Ecto neural progenitor cell (in vitro differentiated cells): Measurements from ENCODE around the gene DCBLD1.

Experiments
- DNase-seq: peaks from one replicate; pipeline ENCODE4 v3.0.0-alpha.2; 2018; ENCODE audit warnings: low spot score

The DCBLD1 gene

DNA sequence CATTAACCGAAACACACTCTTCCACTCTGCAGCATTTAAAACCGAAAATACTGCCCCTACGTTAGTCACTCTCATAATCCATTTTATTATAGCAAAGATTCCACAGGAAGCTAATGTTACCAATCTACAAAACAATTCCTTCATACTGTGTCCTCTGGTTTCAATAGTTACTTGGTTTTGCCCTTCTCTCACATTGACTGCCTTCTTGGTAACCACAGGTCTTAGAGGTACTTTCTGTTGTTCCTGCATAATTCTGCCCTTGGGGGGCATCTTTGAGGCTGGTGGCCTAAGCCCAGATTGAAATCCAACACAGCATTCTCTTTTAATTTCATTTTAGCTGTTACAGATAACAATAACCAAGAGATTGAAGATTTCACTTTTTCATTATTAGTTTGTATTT is 9.8 kb upstream of the DCBLD1 start:
- DNase-seq = no peak

DNA sequence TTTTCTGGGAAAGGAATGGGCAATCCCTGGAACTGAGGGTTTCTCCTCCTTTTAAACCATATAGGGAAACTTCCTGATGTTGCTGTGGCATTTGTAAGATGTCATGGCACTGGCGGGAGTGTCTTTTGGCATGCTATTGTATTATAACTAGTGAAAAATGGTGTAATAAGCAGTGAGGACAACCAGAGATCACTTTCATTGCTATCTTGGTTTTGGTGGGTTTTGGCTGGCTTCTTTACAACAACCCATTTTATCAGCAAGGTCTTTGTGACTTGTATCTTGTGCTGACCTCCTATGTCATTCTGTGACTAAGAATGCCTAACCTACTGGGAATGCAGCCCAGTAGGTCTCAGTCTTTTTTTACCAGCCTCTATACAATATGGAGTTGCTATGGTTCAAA is 9.1 kb upstream of the DCBLD1 start:
- no peak for DNase-seq

- peak; percentile 47 for DNase-seq
Measured at GRCh38 chr6:117477988-117478852, 4.3 kb upstream of the DCBLD1 start.

- no peak for DNase-seq
Measured at GRCh38 chr6:117478853-117479231, 3.6 kb upstream of the DCBLD1 start.

DNA sequence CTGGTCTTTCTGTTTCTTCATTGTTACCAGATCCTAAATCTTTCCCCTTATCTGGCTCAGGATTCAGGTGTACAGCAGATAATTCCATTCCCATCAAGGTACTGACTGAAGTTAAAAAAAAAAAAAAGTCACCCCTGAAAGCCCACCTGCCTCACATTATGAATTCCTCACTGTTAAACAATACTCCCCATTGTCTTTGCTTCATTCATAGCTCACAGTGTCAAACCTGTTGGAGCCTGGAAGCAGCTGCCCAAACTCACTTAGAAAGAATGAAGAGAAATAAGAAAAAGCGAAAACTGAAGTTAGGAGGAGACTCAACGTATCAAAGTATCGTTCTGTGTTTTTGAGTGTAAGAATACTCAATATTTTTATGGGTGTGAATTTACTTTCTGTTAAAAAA is 1.8 kb upstream of the DCBLD1 start:
- no peak for DNase-seq

- DNase-seq = no peak
Measured at GRCh38 chr6:117481278-117481925, 1.1 kb upstream of the DCBLD1 start.

DNA sequence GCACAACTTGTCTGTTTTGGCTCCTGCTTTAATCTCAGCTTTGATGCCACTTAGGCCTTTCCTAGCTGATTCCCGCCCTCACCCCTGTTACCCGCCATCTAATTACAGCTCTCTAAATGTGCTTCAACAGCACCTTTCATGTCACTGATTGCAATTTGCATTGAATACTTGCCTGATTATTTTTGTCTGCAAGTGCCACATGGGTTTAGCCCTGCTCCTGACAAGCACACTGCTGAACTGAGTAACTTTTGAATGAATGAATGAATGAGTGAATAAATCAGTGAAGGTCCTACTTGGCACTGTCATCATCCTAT is 591 bp upstream of the DCBLD1 start:
- no peak for DNase-seq

DNA sequence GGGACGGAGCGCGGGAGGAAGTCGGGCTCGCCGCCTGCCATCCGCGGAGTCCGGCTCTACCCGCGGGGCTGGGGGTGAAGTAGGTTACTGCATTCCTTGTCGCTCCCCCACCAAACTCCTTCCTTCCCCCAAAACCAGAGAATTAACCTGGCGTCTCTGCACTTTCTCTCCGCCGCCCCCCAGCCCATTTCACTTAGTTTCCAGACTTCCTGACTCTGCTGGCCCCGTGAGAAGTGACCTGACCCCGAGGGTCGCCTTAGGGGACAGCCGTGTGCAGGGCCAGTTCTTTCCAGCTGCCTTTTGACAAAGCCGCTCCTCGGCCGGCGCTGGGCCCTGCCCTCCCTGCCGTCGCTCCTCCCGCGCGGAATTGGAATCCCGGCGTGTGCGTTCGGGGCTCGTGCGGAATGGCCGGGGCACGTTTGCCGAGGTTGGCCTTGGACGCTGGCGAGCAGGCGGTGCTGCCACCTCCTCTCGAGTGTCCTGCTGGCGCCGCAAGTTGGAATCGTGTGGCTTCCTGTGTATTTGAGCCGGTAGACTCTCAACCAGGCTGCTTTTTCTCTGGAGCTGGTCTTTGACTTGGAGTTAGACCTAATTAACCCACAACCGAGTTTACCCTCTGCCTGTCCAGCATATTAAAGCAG is 650 bp downstream of the DCBLD1 start:
- peak; percentile 85 for DNase-seq

- no peak for DNase-seq
Measured at GRCh38 chr6:117483645-117484016, 1.2 kb downstream of the DCBLD1 start.

DNA sequence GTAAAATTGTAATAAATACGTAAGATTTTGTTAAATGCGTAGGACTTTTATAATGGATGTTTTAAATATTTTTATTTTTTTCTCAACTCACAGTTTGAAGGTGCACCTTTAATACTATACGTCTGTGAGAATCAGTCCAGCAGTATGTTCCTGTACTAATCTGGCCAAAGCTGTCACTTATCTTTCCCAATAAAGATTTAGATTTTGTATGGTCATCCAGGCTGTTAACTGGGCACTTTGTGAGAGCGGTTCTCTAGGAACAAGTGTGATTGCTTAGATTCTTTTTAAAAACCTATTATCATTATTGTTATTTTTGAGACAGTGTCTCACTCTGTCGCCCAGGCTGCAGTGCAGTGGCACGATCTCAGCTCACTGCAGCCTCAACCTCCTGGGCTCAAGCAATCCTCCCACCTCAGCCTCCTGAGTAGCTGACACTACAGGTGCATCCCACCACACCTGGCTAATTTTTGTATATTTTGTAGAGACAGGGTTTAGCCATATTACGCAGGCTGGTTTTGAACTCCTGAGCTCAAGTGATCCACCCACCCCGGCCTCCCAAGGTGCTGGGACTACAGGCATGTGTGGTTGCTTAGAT is 1.7 kb downstream of the DCBLD1 start:
- no peak for DNase-seq

- no peak for DNase-seq
Measured at GRCh38 chr6:117485433-117485832, 3.0 kb downstream of the DCBLD1 start.

DNA sequence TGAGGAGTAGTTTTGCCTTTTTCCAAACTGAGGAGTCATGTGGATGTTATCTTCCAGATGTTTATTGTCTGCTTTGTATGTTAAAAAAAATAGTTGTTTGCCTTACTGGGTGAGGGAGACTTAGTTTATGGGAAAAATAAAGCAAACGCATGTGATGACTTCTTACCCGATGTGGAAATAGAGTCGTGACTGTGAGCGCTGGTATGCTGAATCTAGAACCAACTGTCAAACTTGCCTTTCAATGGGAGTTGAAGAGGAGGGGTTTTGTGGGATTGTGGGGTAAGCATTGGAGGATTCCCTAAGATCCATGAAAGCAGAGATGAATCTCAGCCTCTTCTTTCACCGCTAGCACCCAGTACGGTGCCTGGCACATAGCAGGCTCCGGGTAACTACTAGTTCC is 5.3 kb downstream of the DCBLD1 start:
- DNase-seq = no peak

- no peak for DNase-seq
Measured at GRCh38 chr6:117489003-117489402, 6.5 kb downstream of the DCBLD1 start.

- DNase-seq = no peak
Measured at GRCh38 chr6:117491916-117492315, 9.4 kb downstream of the DCBLD1 start.

DNA sequence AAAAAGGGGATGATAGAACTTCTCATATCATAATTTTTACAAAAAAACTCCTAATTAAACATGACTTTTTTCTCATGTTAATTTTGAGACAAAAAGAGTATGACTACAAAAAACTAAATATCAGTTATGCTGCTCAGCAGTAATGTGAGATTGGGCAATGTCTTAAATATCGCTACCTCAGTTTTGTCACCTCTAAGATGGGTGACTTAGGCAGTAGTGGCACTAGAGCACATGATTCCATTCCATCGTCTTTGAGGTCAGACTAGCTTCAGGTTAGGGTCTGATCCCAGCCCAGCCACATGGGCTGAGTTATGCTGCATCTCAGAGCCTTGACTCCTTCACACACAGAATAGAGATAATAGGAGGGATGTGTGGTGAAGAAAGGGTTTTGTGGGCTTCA is 11.0 kb downstream of the DCBLD1 start:
- DNase-seq = no peak

GRCh38 chr6:117494283-117494682 is 11.8 kb downstream of the DCBLD1 start:
- no peak for DNase-seq

- no peak for DNase-seq
Measured at GRCh38 chr6:117494694-117495318, 12.3 kb downstream of the DCBLD1 start.

DNA sequence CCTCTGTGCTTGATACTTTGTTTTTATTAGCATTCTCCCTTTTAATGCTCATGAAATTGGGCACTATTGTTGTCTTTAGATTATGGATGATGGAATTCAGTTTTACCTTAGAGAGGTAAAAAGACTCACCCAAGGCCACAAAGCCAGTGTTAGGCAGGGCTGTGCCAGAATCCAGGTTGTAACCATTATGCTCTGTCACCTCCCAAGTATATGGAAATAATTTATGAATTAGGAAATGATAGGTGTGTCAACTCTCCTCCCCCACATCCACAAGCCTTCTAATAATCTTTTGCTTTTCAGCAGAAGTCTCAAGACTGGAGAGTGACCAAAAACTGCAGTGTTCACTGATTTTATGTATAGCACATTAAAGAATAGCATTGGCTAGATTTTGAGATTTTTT is 13.0 kb downstream of the DCBLD1 start:
- DNase-seq = no peak

DNA sequence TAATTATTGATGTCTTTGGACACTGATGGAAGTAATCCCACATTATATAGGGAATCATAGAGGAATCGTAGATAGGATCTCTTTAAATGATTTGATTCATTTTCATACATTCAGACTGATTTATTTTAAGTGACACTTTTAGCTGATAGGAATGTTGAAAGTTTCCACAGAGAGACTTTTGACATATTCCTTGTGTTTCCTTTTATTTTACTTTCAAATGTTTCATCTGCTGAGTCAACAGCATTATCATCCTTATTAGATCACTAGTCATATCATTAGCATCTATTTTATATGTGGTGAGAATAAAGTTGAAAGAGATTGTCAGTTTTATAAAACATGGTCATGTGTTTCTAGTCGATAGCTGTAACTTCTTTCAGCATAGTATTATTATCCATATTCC is 13.4 kb downstream of the DCBLD1 start:
- DNase-seq = no peak

DNA sequence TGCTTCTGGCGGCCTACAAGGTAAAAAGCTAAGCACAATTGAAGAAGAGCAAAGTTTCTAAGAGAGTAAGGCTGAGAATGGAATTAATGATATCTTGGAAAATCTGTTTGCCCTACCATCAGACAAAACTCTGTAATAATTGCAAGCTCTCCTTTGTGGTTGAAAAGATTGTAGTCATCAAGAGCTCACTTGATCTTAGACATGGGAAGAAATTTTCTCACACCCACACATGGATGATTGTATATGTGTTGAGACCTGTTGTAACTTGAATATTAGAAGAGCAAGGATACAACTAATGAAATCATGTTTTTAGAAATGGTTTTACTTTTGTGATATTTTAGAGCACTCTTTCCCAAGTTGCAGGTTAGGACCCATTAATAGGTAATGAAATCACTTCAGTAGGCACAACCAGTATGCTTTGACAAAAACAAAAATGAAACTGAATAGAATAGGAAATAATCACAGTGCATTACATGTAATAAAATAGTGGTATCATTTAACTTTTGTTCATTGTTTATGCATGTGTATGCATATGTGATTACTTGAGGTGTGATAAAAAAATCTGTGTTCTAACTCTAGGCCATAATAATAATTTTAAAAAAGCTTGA is 14.0 kb downstream of the DCBLD1 start:
- DNase-seq = no peak

GRCh38 chr6:117497237-117497636 is 14.8 kb downstream of the DCBLD1 start:
- DNase-seq = no peak

- no peak for DNase-seq
Measured at GRCh38 chr6:117498159-117498558, 15.7 kb downstream of the DCBLD1 start.
